Prostate gland (tissue), 2 donors: Measurements from ENCODE around the gene PDE4D.

Source experiments
- POLR2AphosphoS5 ChIP-seq: sonication (generic); formaldehyde crosslinking; IDR thresholded peaks from one replicate; pipeline ENCODE4 v1.6.1; 2017; ENCODE audit warnings: antibody characterized with exemption
- TF ChIP-seq, protein P1 (sequence below), 4 experiments: fragments of 200-600 bp in 2 of 4; fragments of 450-650 bp in 2 of 4; sonication (generic) in 2 of 4; IDR thresholded peaks; 1 replicate in 3 of 4; 2 replicates in 1 of 4; pipeline ENCODE4 v1.5.1; 2016 to 2019; ENCODE audit warnings: antibody characterized with exemption in 4 of 4, mild to moderate bottlenecking in 2 of 4, moderate library complexity in 2 of 4

DNA sequence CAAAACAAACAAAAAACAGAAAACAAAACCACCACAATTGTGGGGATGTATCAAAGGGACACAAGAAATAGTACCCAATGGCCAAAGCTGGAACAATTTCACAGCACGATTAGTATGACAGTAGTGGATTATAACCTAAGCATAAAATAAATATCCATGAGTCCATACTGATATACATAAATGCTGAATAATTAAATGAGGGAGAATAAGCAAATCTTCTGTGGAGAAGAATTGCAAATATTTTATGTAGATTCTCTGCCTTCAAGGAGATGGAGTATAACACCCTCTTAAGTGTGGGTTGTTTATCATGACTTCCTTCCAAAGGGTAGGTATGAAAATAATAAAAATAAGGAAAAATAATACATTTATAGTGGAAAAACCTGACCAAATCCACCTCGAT, 325.4 kb downstream of the PDE4D start:
- TF ChIP-seq, protein P1, sequence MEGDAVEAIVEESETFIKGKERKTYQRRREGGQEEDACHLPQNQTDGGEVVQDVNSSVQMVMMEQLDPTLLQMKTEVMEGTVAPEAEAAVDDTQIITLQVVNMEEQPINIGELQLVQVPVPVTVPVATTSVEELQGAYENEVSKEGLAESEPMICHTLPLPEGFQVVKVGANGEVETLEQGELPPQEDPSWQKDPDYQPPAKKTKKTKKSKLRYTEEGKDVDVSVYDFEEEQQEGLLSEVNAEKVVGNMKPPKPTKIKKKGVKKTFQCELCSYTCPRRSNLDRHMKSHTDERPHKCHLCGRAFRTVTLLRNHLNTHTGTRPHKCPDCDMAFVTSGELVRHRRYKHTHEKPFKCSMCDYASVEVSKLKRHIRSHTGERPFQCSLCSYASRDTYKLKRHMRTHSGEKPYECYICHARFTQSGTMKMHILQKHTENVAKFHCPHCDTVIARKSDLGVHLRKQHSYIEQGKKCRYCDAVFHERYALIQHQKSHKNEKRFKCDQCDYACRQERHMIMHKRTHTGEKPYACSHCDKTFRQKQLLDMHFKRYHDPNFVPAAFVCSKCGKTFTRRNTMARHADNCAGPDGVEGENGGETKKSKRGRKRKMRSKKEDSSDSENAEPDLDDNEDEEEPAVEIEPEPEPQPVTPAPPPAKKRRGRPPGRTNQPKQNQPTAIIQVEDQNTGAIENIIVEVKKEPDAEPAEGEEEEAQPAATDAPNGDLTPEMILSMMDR (IDR thresholded peaks at IDR 0.05), result no peak
- no peak for TF ChIP-seq POLR2AphosphoS5
